HL-60 (cell line): Measurements from ENCODE around the gene CYP1B1.
A peak's percentile ranks its signal among the peaks of the same experiment; 100 is the strongest.
"Not testable (repeated sequence)": the region's sequence is repeated elsewhere in the genome, so short reads cannot be mapped to it uniquely, and the experiment has no call there.

Experiments
- DNase-seq, 2 experiments: peaks; one replicate each; pipeline ENCODE4 v3.0.0-alpha.2; 2010 to 2020; ENCODE audit warnings: low read depth in 1 of 2, low spot score in 1 of 2
- H3K27ac ChIP-seq: fragments of 250-450 bp; sonication (Bioruptor Pico); replicated peaks from 2 replicates; pipeline ENCODE4 v1.5.1; 2020; ENCODE audit warnings: mild to moderate bottlenecking, moderate library complexity
- H3K27me3 ChIP-seq: fragments of 250-450 bp; sonication (Bioruptor Pico); 2 replicates; pipeline ENCODE4 v1.5.1; 2021; ENCODE audit warnings: mild to moderate bottlenecking, moderate library complexity; ENCODE audit not compliant: insufficient read depth, poor library complexity, severe bottlenecking
- H3K4me3 ChIP-seq: replicated peaks from 2 replicates; pipeline ENCODE4 v1.5.1; 2011; ENCODE audit warnings: mild to moderate bottlenecking, control low read depth, low read length; ENCODE audit not compliant: insufficient read depth
- CTCF ChIP-seq: IDR thresholded peaks from one replicate; pipeline ENCODE4 v1.5.1; 2011; ENCODE audit warnings: low read length, control low read depth, inconsistent platforms; ENCODE audit not compliant: insufficient read depth
- GABPA ChIP-seq: IDR thresholded peaks from 2 replicates; pipeline ENCODE4 v1.6.1; 2012; ENCODE audit warnings: low read depth
- POLR2AphosphoS5 ChIP-seq: IDR thresholded peaks from 2 replicates; pipeline ENCODE4 v1.6.1; 2012; ENCODE audit warnings: low read depth
- REST ChIP-seq: IDR thresholded peaks from 2 replicates; pipeline ENCODE4 v1.6.1; 2012; ENCODE audit warnings: low read depth; ENCODE audit not compliant: insufficient replicate concordance
- SPI1 ChIP-seq: IDR thresholded peaks from 2 replicates; pipeline ENCODE4 v1.6.1; 2012; ENCODE audit warnings: low read depth, mild to moderate bottlenecking, borderline replicate concordance

Gene CYP1B1

DNA sequence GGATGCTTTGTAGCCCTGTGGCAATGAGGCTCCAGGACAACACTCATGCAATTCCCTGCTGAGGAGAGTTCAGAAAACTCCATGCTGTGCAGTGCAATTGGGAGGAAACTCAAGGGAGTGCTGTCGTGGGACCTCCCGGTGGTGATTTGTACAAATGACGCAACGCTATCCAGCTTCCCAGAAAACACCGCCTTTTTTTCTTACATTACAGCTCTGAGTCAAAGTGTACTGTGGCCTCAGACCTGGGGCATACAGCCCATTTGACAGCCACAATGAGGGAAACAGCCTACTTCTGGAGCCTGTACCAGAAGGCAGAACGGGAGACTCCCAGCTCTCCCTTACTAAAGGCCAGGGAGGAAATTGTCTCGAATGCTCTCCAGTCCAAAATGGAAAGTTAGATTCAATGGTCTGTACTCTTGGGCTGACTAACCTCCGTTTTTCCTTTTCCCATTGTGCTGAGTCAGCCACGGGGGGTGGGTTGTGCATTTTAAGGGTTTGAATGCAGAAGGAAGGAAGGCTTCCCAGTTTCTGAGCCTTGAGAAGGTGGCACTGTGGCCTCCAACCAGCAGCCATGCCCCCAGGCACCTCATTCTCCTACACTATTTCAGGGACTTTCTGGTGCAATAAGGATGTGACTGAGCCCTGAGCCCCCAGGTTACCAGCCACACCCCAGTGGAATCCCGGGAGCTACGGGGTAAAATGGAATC is 16.4 kb upstream of the CYP1B1 start:
- DNase-seq = no peak
- H3K4me3 ChIP-seq = no peak overlapping the region
- peak overlapping the region; percentile 58 for H3K27ac ChIP-seq
- no peaks in the 10 kb centered on the region for H3K27me3 ChIP-seq
- no peak for TF ChIP-seq CTCF
- TF ChIP-seq REST = no peak
- TF ChIP-seq POLR2AphosphoS5 = no peak
- TF ChIP-seq SPI1 = no peak
- no peak for TF ChIP-seq GABPA

- no peak for DNase-seq
- TF ChIP-seq POLR2AphosphoS5 = no peak
- Histone ChIP-seq H3K4me3 (no peak overlapping the region), H3K27me3 (no peaks in the 10 kb centered on the region), H3K27ac (peak overlapping the region; percentile 58)
Observed at GRCh38 chr2:38091760-38092159, 15.8 kb upstream of the CYP1B1 start.

- Histone ChIP-seq H3K27me3 (no peaks in the 10 kb centered on the region), H3K27ac (no peak overlapping the region), H3K4me3 (no peak overlapping the region)
- DNase-seq = no peak
- no peak for TF ChIP-seq POLR2AphosphoS5
- TF ChIP-seq GABPA = no peak
- TF ChIP-seq SPI1 = no peak
- no peak for TF ChIP-seq CTCF
- no peak for TF ChIP-seq REST
Observed at GRCh38 chr2:38090928-38091327, 15.0 kb upstream of the CYP1B1 start.

DNA sequence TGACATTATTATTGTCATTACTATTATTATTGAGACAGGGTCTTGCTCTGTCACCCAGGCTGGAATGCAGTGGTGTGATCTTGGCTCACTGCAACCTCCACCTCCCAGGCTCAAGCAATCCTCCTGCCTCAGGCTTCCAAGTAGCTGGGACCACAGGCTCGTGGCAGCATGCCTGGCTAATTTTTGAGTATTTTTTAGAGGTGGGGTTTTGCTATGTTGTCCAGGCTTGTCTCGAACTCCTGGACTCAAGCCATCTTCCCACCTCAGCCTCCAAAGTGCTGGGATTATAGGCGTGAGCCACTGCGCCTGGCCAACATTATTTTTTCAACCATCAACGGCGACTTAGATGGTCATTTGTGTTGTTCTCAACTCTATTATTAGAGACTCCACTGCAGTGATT is 14.3 kb upstream of the CYP1B1 start:
- H3K4me3 ChIP-seq, H3K27ac ChIP-seq, H3K27me3 ChIP-seq, DNase-seq: not testable (repeated sequence)

- H3K27ac ChIP-seq, DNase-seq, H3K4me3 ChIP-seq, H3K27me3 ChIP-seq: not testable (repeated sequence)
Observed at GRCh38 chr2:38085998-38086698, 10.2 kb upstream of the CYP1B1 start.

DNA sequence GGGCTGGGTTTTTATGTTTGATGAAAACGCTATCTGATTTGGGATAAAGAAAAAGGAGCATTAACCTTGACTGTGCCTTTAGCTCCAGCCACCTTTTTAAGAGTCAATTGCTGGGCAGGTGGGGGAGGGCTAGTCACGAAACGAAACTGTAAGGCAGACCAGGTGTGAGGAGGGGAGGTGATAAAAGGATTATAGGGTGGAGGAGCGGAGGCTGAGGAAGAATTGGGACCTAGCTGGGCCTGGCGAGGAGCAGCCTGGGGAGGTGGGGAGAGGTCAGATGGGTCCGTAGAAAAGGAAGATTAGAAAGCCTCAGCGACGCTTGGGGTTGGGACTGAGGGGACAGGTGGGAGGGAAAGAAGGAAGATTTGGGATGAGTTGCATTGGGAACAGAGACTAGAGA is 8.6 kb upstream of the CYP1B1 start:
- not testable (repeated sequence) for H3K27me3 ChIP-seq, H3K4me3 ChIP-seq, H3K27ac ChIP-seq, DNase-seq

DNA sequence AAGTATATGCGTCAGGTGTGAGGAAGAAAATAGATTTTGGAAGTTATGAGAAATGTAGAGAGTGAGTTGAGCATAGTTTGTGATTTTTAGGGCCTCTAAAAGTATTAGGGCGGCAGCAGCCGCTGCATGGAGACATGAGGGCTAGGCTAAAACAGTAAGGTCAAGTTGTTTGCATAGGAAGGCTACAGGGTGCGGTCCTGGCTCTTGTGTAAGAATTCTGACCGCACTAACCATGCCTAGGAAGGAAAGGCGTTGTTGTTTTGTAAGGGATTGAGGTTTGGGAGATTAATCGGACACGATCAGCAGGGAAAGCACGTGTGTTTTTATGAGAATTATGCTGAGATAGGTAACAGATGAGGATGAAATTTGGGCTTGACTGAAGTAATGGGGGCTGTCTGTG is 6.8 kb upstream of the CYP1B1 start:
- H3K4me3 ChIP-seq, DNase-seq, H3K27me3 ChIP-seq, H3K27ac ChIP-seq: not testable (repeated sequence)
